ENCODE measurements around the gene ARHGAP28. TPM values are rescaled to one million over a fixed set of nuclear protein-coding genes. Genes with fewer than 3 reads are reported as not detected.
A peak's percentile ranks its signal among the peaks of the same experiment; 100 is the strongest.

ARHGAP28 gene
- total and polyA plus RNA-seq, 4 donors: 9.3 to 42.6 (median 18.6) TPM

DNA sequence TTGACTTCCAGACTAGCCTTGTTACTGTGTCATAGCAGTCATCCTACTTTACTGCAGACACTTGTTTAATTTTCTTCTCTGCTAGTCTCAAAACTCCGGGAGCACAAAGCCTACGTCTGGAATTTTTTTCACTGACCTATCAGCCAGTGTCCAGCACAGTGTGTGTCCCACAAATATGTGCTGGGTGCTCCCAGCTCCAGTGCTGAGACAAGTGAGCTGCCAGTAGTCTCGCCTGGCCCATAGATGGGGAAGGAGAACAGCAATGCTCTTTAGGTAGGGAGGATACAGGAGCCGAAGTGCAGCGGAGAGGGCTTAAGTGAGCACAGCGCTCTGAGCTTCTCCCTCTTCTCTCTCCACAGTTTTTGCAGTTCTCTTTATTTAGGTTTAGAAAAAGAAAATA is 34.0 kb downstream of the ARHGAP28 start:
- 88% methylated on average over 1 of the region's 6 CpGs for WGBS (ENCODE audit: insufficient coverage)
- no peak for DNase-seq (ENCODE audit: low read depth in 4 of 6, low spot score in 6 of 6)
- Histone ChIP-seq H3K27me3 (ENCODE audit: control insufficient read depth, insufficient read depth, low read length) (no peaks in the 10 kb centered on the region), H3K4me3 (ENCODE audit: low read depth, low read length) (no peak overlapping the region), H3K36me3 (ENCODE audit: control insufficient read depth, insufficient read depth, low read length) (no peaks in the 10 kb centered on the region), H3K4me1 (ENCODE audit: control insufficient read depth, insufficient read depth, low read length) (no peaks in the 10 kb centered on the region), H3K9me3 (ENCODE audit: control insufficient read depth, insufficient read depth, low read length) (no peaks in the 10 kb centered on the region), H3K27ac (ENCODE audit: low read depth, low read length) (no peak overlapping the region)

DNA sequence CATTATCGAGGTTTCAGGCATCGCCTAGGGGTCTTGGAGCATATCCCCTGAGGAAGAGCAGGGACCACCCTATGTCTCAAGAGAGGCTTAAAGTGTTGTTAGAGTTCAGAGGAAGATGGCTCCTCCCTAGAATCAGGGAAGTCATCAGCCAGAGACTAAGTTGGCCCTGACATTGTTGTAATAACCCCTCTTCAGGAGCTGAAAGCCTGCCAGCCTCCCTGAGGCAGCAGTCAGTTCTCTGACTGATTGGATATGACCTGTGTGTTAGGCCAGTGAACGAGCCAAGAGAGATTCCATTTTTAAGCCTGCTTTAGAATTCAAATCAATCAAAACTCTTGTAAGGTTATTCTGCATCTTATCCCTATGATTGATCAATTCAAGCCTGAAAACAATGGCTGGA is 34.9 kb downstream of the ARHGAP28 start:
- 86% methylated on average over 3 of the region's 3 CpGs for WGBS (ENCODE audit: insufficient coverage)
- Histone ChIP-seq H3K36me3 (ENCODE audit: control insufficient read depth, insufficient read depth, low read length) (no peaks in the 10 kb centered on the region), H3K9me3 (ENCODE audit: control insufficient read depth, insufficient read depth, low read length) (no peaks in the 10 kb centered on the region), H3K4me3 (ENCODE audit: low read depth, low read length) (no peak overlapping the region), H3K27me3 (ENCODE audit: control insufficient read depth, insufficient read depth, low read length) (no peaks in the 10 kb centered on the region), H3K27ac (ENCODE audit: low read depth, low read length) (no peak overlapping the region), H3K4me1 (ENCODE audit: control insufficient read depth, insufficient read depth, low read length) (no peaks in the 10 kb centered on the region)
- no peak for DNase-seq (ENCODE audit: low read depth in 4 of 6, low spot score in 6 of 6)

DNA sequence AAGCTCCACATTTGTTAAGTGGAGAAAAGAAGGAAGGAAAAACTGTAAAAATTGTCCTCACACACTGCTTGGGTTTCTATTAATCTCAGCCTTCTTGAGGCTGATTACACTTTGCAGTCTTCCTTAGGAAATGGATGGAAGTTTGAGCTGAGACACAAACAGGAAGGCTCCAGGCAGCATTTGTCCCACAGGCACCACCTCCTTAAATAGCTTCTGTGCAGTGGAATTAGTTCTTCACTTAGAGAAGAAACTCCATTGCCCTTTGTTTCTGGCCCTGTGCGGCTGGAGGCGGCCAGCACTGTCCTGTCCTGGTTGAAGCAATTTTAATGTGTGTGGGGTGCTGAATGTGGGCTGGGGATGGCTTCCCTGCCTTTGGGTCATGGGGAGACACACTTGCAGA is 44.3 kb downstream of the ARHGAP28 start:
- H3K9me3 ChIP-seq (ENCODE audit: control insufficient read depth, insufficient read depth, low read length): no peaks in the 10 kb centered on the region
- WGBS (ENCODE audit: insufficient coverage): no CpG with 5 or more reads among the region's 2 CpGs
- no peaks in the 10 kb centered on the region for H3K27me3 ChIP-seq (ENCODE audit: control insufficient read depth, insufficient read depth, low read length)
- H3K4me1 ChIP-seq (ENCODE audit: control insufficient read depth, insufficient read depth, low read length): no peaks in the 10 kb centered on the region
- no peak for DNase-seq (ENCODE audit: low read depth in 4 of 6, low spot score in 6 of 6)
- no peaks in the 10 kb centered on the region for H3K36me3 ChIP-seq (ENCODE audit: control insufficient read depth, insufficient read depth, low read length)
- H3K4me3 ChIP-seq (ENCODE audit: low read depth, low read length): no peak overlapping the region
- no peak overlapping the region for H3K27ac ChIP-seq (ENCODE audit: low read depth, low read length)

DNA sequence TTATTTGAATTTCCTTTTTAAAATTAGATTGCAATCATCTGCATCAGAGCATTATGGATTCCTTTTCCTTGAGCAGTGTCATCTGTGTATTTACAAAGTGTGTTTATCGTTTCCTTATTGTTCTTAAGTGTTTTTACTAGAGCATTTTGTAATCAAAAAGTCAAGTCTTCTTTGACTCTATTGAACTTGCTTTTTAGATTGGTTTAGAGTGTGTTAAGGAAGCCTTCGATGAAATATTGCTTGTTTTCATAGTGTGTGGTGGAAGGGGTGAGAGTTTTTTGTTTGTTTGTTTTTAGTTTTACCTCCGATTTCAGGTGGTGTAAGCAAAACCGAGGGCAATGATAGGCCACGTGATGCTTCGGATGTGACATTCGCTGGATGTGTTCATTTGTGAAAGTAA is 45.7 kb downstream of the ARHGAP28 start:
- Histone ChIP-seq H3K9me3 (ENCODE audit: control insufficient read depth, insufficient read depth, low read length) (no peaks in the 10 kb centered on the region), H3K4me3 (ENCODE audit: low read depth, low read length) (no peak overlapping the region), H3K36me3 (ENCODE audit: control insufficient read depth, insufficient read depth, low read length) (no peaks in the 10 kb centered on the region), H3K27ac (ENCODE audit: low read depth, low read length) (peak overlapping the region; percentile 78), H3K27me3 (ENCODE audit: control insufficient read depth, insufficient read depth, low read length) (no peaks in the 10 kb centered on the region), H3K4me1 (ENCODE audit: control insufficient read depth, insufficient read depth, low read length) (no peaks in the 10 kb centered on the region)
- no peak for DNase-seq (ENCODE audit: low read depth in 4 of 6, low spot score in 6 of 6)
- 88% methylated on average over 3 of the region's 7 CpGs for WGBS (ENCODE audit: insufficient coverage)

DNA sequence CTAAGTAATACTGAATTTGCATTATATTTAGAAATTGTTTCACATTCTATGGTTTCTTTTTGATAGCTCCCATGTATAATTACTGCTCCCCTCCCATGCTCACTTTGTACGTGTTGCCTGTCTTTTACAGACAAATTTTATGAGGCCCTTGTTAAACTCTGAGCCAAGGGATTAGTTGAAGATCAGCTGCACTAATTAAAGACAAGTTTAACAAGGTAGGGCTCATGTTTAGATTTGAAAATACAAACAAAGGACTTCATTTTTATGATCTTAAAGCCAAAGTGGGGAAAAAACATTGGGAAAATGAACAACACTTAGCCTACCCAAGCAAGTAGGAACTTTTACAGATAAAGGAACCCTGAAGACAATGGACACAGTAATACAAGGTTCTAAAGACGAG is 46.2 kb downstream of the ARHGAP28 start:
- peak overlapping the region; percentile 78 for H3K27ac ChIP-seq (ENCODE audit: low read depth, low read length)
- no CpG with 5 or more reads among the region's 2 CpGs for WGBS (ENCODE audit: insufficient coverage)
- no peak overlapping the region for H3K4me3 ChIP-seq (ENCODE audit: low read depth, low read length)
- H3K27me3 ChIP-seq (ENCODE audit: control insufficient read depth, insufficient read depth, low read length): no peaks in the 10 kb centered on the region
- no peaks in the 10 kb centered on the region for H3K4me1 ChIP-seq (ENCODE audit: control insufficient read depth, insufficient read depth, low read length)
- H3K9me3 ChIP-seq (ENCODE audit: control insufficient read depth, insufficient read depth, low read length): no peaks in the 10 kb centered on the region
- H3K36me3 ChIP-seq (ENCODE audit: control insufficient read depth, insufficient read depth, low read length): no peaks in the 10 kb centered on the region
- no peak for DNase-seq (ENCODE audit: low read depth in 4 of 6, low spot score in 6 of 6)

DNA sequence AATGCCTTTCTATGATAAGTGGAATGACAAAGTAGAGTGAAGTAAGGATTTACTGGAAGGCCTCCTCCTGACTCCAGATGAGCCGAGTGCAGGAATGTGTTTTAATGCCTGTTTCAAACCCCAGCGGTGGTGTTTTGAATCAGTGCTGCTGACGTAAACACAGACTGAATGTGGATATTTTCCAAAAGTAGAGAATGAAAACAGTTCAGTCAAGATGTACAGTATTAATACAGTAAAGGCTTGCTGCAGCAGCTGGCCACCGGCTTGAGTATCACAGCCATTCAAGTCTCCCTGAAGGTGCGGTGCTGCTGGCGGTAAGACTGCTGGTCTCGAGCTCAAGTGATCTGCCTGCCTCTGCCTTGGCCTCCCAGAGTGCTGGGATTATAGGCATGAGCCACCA is 46.7 kb downstream of the ARHGAP28 start:
- Histone ChIP-seq H3K9me3 (ENCODE audit: control insufficient read depth, insufficient read depth, low read length) (no peaks in the 10 kb centered on the region), H3K27ac (ENCODE audit: low read depth, low read length) (peak overlapping the region; percentile 78), H3K27me3 (ENCODE audit: control insufficient read depth, insufficient read depth, low read length) (no peaks in the 10 kb centered on the region), H3K4me1 (ENCODE audit: control insufficient read depth, insufficient read depth, low read length) (peaks cover 3% of the 10 kb centered on the region), H3K36me3 (ENCODE audit: control insufficient read depth, insufficient read depth, low read length) (no peaks in the 10 kb centered on the region), H3K4me3 (ENCODE audit: low read depth, low read length) (no peak overlapping the region)
- WGBS (ENCODE audit: insufficient coverage): 66% methylated on average over 7 of the region's 7 CpGs
- DNase-seq (ENCODE audit: low read depth in 4 of 6, low spot score in 6 of 6): peak in 2 of 6 donors; percentile 46 to 61

DNA sequence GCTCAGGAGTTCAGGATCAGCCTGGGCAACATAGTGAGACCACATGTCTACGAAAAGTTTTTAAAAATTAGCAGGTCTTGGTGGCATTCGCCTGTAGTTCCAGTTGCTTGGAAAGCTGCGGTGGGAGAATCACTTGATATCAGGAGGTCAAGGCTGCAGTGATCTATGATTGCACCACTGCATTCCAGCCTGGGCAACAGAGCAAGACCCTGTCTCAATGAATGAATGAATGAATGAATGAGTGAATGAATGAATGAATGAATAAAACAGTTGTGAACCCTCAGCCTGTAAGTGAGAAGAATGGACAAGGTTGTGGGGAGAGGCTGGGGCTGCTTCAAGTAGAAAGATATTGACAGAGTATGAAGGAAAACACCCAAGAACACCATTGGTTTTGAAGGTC is 48.0 kb downstream of the ARHGAP28 start:
- Histone ChIP-seq H3K27ac (ENCODE audit: low read depth, low read length) (no peak overlapping the region), H3K9me3 (ENCODE audit: control insufficient read depth, insufficient read depth, low read length) (no peaks in the 10 kb centered on the region), H3K27me3 (ENCODE audit: control insufficient read depth, insufficient read depth, low read length) (no peaks in the 10 kb centered on the region), H3K4me3 (ENCODE audit: low read depth, low read length) (no peak overlapping the region), H3K4me1 (ENCODE audit: control insufficient read depth, insufficient read depth, low read length) (peaks cover 7% of the 10 kb centered on the region), H3K36me3 (ENCODE audit: control insufficient read depth, insufficient read depth, low read length) (no peaks in the 10 kb centered on the region)
- DNase-seq (ENCODE audit: low read depth in 4 of 6, low spot score in 6 of 6): no peak
- WGBS (ENCODE audit: insufficient coverage): 100% methylated on average over 3 of the region's 3 CpGs

DNA sequence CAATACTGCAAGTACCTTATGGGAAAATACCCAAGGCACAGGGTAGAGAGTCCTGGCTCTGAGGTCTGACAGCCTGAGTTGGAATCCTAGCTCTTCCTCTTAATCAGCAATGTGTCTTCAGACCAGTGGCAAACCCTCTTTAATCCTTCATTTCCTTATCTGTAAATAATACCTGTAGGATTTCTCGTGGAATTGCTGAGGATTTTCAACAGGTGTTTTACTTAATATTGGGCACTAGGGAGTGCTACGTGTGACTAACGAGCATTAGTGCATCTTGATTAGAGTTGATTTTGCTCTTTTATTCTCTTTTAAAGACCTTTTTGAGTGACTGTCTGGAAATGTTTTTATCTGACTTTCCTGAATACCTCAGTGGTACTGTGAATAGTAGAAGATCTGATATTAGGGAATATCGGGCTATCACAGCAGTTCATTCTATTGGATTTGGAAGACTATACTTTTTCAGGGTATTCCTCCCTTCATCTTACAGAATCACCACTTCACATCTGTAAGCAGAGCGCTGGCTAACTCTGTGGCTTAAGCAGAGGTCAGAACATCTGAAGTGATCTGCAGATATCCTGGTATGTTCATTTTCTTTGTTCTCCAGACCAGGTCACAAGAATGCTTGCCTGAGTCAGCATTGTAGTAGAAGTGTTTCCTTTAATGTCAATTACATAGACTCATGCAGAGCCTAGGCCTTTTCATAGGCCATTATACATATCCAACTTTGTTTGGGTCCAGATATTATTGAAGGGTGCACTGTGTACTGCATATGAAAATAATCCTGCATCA is 49.1 kb downstream of the ARHGAP28 start:
- Histone ChIP-seq H3K27me3 (ENCODE audit: control insufficient read depth, insufficient read depth, low read length) (no peaks in the 10 kb centered on the region), H3K27ac (ENCODE audit: low read depth, low read length) (no peak overlapping the region), H3K36me3 (ENCODE audit: control insufficient read depth, insufficient read depth, low read length) (no peaks in the 10 kb centered on the region), H3K4me3 (ENCODE audit: low read depth, low read length) (no peak overlapping the region), H3K9me3 (ENCODE audit: control insufficient read depth, insufficient read depth, low read length) (no peaks in the 10 kb centered on the region), H3K4me1 (ENCODE audit: control insufficient read depth, insufficient read depth, low read length) (peaks cover 7% of the 10 kb centered on the region)
- DNase-seq (ENCODE audit: low read depth in 4 of 6, low spot score in 6 of 6): no peak
- WGBS (ENCODE audit: insufficient coverage): 100% methylated on average over 3 of the region's 5 CpGs

DNA sequence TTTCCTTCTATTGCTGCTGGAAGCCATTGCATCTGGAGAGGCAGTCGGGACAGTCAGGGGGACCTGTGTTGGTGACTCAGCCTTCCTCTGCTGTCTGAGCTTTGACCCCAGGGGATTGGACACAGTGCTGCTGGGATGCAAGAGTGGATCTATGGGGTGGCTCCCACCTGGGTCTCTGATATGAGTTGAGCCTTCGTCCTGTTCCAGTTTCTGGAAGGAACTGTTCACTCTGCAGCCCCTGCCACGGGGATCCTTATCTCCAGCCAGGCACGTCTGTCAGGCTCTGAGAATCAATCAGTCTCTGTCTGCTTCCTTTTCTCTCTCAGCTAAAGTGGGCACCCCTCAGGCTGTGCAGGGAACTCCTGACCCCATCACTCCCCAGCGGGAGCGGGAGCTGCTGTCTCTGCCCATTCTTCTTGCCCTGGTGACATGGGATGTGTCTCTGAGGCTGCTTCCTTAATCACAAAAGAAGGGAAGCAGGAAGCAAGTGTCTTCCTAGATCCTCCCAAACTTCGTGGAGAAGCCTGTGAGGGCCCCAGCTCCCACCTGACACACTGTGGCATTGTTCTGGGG is 51.7 kb downstream of the ARHGAP28 start:
- Histone ChIP-seq H3K4me1 (ENCODE audit: control insufficient read depth, insufficient read depth, low read length) (peaks cover 7% of the 10 kb centered on the region), H3K9me3 (ENCODE audit: control insufficient read depth, insufficient read depth, low read length) (no peaks in the 10 kb centered on the region), H3K36me3 (ENCODE audit: control insufficient read depth, insufficient read depth, low read length) (no peaks in the 10 kb centered on the region), H3K4me3 (ENCODE audit: low read depth, low read length) (no peak overlapping the region), H3K27me3 (ENCODE audit: control insufficient read depth, insufficient read depth, low read length) (no peaks in the 10 kb centered on the region), H3K27ac (ENCODE audit: low read depth, low read length) (peak overlapping the region; percentile 22)
- 32% methylated on average over 6 of the region's 7 CpGs for WGBS (ENCODE audit: insufficient coverage)
- DNase-seq (ENCODE audit: low read depth in 4 of 6, low spot score in 6 of 6): no peak

DNA sequence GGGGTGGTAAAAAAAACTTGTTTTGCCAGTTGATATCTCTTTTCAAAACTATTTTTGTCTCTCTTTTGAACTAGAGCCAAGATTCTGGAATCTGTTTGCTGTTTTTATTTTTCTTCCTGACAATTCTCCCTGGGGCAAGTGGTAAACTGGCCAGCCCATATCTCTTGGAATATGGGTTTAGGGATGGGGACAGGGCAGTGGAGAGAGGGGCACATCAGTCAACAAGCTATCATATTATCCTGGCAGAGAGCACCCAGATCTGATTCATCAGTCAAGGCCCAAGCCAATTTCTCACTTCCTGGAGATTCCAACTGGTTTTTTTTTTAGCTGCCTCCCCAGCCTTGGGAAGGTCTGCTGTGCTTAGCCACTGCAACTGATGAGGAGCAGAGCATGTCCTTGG is 52.3 kb downstream of the ARHGAP28 start:
- Histone ChIP-seq H3K27ac (ENCODE audit: low read depth, low read length) (peak overlapping the region; percentile 22), H3K4me3 (ENCODE audit: low read depth, low read length) (no peak overlapping the region), H3K36me3 (ENCODE audit: control insufficient read depth, insufficient read depth, low read length) (no peaks in the 10 kb centered on the region), H3K4me1 (ENCODE audit: control insufficient read depth, insufficient read depth, low read length) (peaks cover 7% of the 10 kb centered on the region), H3K9me3 (ENCODE audit: control insufficient read depth, insufficient read depth, low read length) (no peaks in the 10 kb centered on the region), H3K27me3 (ENCODE audit: control insufficient read depth, insufficient read depth, low read length) (no peaks in the 10 kb centered on the region)
- DNase-seq (ENCODE audit: low read depth in 4 of 6, low spot score in 6 of 6): peak in 1 of 6 donors; percentile 14

Measured in spinal cord (tissue), 10 donors.